ENCODE results near the gene ARHGAP19.

DNA sequence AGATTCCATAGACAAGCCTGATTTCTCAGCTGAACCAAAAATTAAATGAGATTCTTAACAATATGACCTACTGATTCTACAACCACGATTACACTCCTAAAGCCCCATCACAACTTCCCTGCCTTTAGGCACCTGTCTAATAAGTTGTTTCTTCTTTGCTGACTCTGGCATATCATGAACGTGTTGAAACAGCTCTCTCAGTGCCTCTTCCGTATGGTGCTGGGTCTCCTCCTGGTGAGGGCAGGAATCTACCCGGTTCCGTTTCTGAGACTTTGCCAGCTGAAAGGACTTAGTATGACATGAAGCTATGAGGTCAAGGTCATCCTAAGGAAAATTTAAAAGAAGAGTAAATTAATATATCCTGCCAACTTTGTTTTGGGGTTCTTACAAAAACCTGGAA, 48.6 kb downstream of the ARHGAP19 start:
- TF ChIP-seq EZH2 (IDR thresholded peaks at IDR 0.05; ENCODE audit: borderline replicate concordance, low read depth, low read length, severe bottlenecking): no peak
- TF ChIP-seq, protein P1, sequence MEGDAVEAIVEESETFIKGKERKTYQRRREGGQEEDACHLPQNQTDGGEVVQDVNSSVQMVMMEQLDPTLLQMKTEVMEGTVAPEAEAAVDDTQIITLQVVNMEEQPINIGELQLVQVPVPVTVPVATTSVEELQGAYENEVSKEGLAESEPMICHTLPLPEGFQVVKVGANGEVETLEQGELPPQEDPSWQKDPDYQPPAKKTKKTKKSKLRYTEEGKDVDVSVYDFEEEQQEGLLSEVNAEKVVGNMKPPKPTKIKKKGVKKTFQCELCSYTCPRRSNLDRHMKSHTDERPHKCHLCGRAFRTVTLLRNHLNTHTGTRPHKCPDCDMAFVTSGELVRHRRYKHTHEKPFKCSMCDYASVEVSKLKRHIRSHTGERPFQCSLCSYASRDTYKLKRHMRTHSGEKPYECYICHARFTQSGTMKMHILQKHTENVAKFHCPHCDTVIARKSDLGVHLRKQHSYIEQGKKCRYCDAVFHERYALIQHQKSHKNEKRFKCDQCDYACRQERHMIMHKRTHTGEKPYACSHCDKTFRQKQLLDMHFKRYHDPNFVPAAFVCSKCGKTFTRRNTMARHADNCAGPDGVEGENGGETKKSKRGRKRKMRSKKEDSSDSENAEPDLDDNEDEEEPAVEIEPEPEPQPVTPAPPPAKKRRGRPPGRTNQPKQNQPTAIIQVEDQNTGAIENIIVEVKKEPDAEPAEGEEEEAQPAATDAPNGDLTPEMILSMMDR (IDR thresholded peaks at IDR 0.05; ENCODE audit: borderline replicate concordance, extremely low read depth, low read length, poor library complexity, severe bottlenecking): no peak
